GM23338 (cell line): Measurements from ENCODE around the gene TSPAN13.

Source experiments
- CREB1 ChIP-seq: fragments of 250-450 bp; sonication (Bioruptor Pico); IDR thresholded peaks from 2 replicates; pipeline ENCODE4 v1.5.0; 2020; ENCODE audit warnings: low read depth, mild to moderate bottlenecking, moderate library complexity
- EZH2 ChIP-seq: fragments of 200-600 bp; sonication (generic); IDR thresholded peaks from one replicate; pipeline ENCODE4 v1.8.0; 2017; ENCODE audit warnings: antibody characterized with exemption, mild to moderate bottlenecking, low read depth; ENCODE audit not compliant: unreplicated experiment
- EZH2phosphoT487 ChIP-seq: fragments of 200-600 bp; sonication (generic); IDR thresholded peaks from one replicate; pipeline ENCODE4 v1.8.1; 2018; ENCODE audit warnings: antibody characterized with exemption; ENCODE audit not compliant: unreplicated experiment
- JUNB ChIP-seq: IDR thresholded peaks from one replicate; pipeline ENCODE4 v1.6.1; 2016; ENCODE audit warnings: antibody characterized with exemption; ENCODE audit not compliant: unreplicated experiment
- POLR2AphosphoS5 ChIP-seq: IDR thresholded peaks from 2 replicates; pipeline ENCODE4 v1.6.1; 2016; ENCODE audit warnings: antibody characterized with exemption, low read depth
- TF ChIP-seq, protein P1 (sequence below), 2 experiments: fragments of 200-600 bp in 1 of 2; sonication (generic) in 1 of 2; conservative IDR thresholded peaks; 2 replicates each; pipeline versions ENCODE4 v1.5.1 to v1.6.1; 2016 to 2017; ENCODE audit warnings: antibody characterized with exemption in 2 of 2, low read depth in 2 of 2, mild to moderate bottlenecking in 2 of 2, moderate library complexity in 1 of 2

DNA sequence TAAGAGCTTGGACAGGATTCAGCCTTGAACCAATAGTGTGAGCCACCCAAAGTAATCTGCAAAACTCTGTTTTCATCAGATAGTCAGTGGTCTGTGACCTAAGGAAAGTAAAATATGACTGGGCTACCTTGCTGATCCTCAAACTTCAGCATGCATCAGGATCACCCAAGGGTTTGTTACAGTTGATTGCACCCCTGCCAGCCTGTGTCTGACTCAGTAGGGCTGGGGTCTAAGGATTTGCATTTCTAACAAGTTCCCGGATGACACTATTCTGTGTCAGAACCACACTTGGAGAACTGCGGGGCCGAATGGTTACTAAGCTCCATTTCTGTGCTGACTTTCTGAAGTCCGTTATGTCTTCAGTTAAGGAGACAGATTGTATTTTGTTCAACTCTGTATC lies 40.6 kb upstream of the TSPAN13 start:
- TF ChIP-seq EZH2phosphoT487 = no peak
- TF ChIP-seq, protein P1, sequence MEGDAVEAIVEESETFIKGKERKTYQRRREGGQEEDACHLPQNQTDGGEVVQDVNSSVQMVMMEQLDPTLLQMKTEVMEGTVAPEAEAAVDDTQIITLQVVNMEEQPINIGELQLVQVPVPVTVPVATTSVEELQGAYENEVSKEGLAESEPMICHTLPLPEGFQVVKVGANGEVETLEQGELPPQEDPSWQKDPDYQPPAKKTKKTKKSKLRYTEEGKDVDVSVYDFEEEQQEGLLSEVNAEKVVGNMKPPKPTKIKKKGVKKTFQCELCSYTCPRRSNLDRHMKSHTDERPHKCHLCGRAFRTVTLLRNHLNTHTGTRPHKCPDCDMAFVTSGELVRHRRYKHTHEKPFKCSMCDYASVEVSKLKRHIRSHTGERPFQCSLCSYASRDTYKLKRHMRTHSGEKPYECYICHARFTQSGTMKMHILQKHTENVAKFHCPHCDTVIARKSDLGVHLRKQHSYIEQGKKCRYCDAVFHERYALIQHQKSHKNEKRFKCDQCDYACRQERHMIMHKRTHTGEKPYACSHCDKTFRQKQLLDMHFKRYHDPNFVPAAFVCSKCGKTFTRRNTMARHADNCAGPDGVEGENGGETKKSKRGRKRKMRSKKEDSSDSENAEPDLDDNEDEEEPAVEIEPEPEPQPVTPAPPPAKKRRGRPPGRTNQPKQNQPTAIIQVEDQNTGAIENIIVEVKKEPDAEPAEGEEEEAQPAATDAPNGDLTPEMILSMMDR (conservative IDR thresholded peaks at IDR 0.05; ENCODE audit: low read depth in 2 of 2) = no peak
- TF ChIP-seq CREB1 (CRISPR knock-in tag) = no peak
- TF ChIP-seq EZH2 = no peak
- no peak for TF ChIP-seq JUNB
- TF ChIP-seq POLR2AphosphoS5 = no peak
